AG09319 (cell line): ENCODE measurements around the gene IFITM2.

Source experiments
- DNase-seq: peaks from one replicate; pipeline ENCODE4 v3.0.0-alpha.2; 2010; ENCODE audit warnings: low read depth; ENCODE audit errors: extremely low read depth
- TF ChIP-seq, protein P1 (sequence below): IDR thresholded peaks from 2 replicates; pipeline ENCODE4 v1.5.1; 2011; ENCODE audit warnings: low read depth, mild to moderate bottlenecking, inconsistent platforms, low read length, moderate library complexity

Gene IFITM2

DNA sequence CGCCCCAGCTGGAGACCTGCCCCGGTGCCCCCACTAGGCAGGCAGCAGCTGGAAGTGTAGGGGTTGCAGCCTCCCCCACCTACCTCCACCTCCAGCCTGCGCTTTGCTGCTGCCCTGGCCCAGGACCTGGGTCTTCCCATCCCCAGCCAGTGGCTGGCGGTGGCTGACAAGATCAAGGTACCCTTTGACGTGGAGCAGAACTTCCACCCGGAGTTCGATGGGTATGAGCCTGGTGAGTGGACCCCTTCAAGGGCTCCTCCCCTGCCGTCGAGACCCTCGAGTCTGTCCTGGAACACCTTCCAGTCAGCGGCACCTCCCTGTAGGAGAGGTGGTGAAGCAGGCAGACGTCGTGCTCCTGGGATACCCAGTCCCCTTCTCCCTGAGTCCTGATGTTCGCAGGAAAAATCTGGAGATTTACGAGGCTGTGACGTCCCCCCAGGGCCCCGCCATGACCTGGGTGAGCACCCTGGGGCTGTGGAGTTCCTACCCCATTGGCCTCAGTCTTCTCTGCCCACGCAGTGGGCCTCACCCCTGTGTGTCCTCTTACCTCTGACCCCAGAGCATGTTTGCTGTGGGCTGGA, 14.3 kb upstream of the IFITM2 start:
- TF ChIP-seq, protein P1, sequence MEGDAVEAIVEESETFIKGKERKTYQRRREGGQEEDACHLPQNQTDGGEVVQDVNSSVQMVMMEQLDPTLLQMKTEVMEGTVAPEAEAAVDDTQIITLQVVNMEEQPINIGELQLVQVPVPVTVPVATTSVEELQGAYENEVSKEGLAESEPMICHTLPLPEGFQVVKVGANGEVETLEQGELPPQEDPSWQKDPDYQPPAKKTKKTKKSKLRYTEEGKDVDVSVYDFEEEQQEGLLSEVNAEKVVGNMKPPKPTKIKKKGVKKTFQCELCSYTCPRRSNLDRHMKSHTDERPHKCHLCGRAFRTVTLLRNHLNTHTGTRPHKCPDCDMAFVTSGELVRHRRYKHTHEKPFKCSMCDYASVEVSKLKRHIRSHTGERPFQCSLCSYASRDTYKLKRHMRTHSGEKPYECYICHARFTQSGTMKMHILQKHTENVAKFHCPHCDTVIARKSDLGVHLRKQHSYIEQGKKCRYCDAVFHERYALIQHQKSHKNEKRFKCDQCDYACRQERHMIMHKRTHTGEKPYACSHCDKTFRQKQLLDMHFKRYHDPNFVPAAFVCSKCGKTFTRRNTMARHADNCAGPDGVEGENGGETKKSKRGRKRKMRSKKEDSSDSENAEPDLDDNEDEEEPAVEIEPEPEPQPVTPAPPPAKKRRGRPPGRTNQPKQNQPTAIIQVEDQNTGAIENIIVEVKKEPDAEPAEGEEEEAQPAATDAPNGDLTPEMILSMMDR: no peak

DNA sequence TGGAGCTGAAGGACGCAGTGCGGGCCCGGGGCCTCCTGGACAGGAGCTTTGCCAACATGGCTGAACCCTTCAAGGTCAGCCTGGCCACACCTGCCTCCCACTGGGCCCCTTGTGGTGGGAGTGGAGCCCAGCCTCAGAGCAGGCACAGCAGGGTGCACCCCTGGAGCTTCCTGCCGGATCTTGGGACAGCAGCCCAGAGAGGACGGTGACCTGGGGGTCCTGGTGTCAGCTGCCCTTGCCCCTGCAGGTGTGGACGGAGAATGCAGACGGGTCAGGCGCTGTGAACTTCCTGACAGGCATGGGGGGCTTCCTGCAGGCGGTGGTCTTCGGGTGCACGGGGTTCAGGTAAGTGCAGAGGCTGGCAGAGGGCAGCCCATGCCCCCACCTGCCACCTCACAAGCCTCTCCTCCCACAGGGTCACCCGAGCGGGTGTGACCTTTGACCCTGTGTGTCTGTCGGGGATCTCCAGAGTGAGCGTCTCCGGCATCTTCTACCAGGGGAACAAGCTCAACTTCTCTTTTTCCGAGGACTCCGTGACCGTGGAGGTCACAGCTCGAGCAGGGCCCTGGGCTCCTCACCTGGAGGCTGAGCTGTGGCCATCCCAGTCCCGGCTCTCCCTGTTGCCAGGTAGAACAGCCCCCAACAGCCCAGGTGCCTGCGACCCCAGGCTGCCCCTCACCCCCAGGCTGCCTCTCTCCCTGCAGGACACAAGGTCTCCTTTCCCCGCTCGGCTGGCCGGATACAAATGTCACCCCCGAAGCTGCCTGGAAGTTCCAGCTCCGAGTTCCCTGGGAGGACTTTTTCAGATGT, 13.6 kb upstream of the IFITM2 start:
- no peak for DNase-seq
- TF ChIP-seq, protein P1: no peak

More for the DNA sequence above, 14.3 kb upstream of the IFITM2 start:
- no peak for DNase-seq

DNA sequence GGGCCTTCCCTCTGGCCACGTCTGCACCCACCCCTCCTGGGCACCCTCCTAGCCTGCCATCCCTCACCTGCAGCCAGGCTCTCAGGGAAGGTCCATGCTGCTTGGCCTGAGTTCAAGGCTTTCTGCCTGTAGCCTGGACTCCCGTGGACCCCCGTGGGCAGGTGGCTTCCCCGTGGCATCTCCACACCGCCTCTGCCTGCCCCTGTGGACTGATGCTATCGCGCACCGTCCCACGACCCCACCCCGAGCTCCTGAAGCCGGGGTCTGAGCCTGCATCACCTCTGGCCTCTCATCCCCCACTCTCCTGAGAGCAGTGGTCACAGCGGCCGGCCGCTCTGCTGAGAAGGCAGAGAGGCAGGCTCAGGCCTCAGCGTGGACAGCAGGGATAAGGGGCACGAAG, 12.8 kb upstream of the IFITM2 start:
- no peak for DNase-seq
- TF ChIP-seq, protein P1: no peak

DNA sequence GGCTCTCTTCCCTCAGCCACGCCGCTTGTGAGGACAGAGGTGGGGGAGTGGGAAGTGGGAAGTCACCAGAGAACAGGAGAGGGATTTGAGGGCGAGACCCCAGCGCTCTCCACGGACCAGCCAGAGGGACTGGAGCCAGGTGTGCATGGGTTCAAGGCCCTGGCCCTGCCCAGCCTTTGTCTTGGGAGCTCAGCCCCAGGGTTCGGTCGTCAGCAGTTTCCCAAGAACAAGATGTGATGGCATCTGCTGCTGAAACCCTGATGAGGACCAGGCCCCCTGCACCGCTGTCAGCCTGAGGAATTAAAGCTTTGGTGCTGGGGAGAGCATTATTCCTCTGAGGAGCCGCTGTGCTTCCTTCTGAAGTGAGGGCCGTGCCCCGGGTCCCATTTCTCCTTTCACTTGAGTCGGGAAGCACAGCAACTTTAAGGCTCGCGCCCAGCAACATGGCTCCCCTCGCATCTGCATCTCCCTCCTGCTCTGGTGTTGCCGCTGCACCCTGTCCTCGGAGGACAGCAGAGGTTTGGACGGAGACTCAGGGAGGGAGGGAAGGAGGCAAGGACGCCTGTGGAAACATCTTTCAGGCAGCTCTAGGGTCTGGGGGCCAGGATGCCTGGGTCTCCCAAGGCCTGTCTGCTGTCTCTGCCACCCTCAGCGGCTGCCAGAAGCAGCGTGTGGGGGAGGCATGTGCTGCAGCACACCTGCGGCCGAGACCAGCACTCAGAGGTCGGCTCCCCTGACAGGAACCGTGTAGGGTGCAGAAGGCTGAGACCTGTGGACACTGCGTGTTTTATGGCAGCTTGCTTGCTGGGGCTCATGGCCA, 12.1 kb upstream of the IFITM2 start:
- DNase-seq: no peak
- TF ChIP-seq, protein P1: no peak

DNA sequence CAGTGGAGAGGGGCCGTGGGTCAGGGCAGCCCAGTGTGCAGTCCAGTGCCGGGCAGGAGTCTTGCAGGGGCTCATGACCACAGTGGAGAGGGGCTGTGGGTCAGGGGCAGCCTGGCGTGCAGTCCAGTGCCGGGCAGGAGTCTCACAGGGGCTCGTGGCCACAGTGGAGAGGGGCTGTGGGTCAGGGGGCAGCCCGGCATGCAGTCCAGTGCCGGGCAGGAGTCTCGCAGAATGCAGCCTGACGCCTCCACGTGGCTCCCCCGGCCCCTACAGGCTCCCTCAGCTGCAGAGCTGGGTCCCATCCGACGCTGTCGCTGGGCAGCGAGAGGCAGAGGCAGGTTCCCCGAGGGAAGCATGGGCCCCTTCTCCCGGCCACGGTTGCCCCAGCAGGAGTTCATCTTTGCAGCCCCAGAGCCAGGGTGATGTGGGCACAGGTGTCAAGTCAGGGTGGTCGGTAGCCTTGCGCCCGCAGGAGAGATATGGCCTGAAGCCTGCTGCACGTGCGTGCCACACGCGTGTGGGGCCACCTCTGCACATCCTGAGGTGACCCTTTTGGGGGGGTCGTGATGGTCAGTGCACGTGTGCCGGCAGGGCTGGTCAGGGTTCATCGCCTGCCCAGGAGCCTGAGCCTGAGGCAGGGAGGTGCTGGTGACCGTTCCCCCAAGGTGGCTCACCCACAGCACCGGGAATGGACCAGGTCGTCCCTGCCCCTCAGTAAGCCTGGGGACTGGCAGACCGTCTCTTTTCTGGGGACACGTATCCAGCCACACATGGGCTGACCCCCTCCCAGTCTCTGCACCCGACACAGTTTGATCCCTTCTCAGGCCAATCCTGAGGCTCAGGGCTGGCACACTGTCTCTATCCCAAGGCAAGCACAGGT, 11.2 kb upstream of the IFITM2 start:
- no peak for DNase-seq
- TF ChIP-seq, protein P1: no peak

DNA sequence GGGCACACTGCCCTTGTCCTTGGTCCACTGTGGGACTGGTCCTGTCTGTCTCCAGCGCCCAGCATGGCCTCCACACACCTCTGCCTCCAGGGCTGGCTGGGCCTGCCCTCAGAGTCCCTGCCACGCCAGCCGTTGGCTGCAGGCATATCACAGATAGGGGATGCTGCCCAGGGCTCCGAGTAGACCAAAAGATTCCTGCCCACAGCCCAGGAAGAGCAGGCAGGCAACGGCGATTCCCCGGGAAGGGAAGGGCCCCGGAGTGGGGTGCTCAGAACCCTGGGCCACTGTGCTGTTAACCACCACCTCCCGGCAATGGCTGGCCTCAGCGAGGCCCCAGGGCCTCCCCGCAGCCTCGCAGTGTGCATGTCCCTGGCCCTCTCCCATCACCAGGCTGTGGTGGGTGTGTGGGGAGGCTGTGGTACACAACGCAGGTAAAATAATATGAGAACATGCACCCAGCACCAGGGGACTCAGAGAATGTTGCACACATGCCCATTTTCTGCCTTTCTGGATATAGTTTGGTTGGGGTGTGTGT, 10.5 kb upstream of the IFITM2 start:
- DNase-seq: no peak
- TF ChIP-seq, protein P1: no peak
